ENCODE data around the gene C3. TPM values are rescaled to one million over a fixed set of nuclear protein-coding genes. Genes with fewer than 3 reads are reported as not detected.

C3 gene
- total RNA-seq, 1 experiment from 2014 or later: 7.0 TPM

DNA sequence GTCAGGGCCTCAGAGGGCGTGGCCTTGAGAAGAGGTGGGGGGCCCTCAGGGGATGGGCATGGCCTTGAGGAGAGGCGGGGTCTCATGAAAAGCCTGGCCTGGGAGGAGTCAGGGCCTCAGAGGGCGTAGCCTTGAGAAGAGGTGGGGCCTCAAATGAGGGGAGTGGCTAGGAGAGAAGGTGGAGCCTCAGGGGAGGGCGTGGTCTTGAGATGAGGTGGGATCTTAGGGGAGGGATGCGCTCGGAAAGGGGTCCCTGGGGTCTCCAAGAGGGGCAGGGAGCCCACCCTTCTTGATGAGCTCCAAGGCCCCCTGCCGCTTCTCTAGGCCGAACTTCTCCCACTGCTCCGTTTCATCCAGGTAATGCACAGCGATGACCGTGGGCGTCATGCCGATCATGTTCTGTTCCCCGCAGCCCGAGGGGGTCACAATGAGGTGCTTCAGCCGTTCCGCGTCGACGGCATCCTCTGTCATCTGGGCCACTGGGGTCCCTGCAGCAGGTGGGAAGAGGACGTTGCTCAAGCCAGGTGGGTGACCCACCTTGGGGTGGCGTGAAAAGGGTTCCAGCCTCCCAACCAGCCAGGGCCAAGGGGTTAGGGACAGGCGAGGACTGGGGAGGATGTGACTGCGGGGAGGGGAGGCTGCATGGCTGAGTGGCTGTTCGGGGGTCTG, 26.2 kb downstream of the C3 start:
- Histone ChIP-seq H3K36me3 (ENCODE audit: control insufficient read depth in 1 of 2, insufficient read depth in 2 of 2, low read length in 2 of 2) (no peaks in the 10 kb centered on the region), H3K79me2 (ENCODE audit: insufficient read depth, low read length) (no peaks in the 10 kb centered on the region), H3K9me2 (ENCODE audit: insufficient read depth) (no peaks in the 10 kb centered on the region), H3K9me3 (ENCODE audit: control insufficient read depth in 1 of 2, insufficient read depth in 1 of 2, low read depth in 1 of 2, low read length in 2 of 2) (no peaks in the 10 kb centered on the region), H3K4me1 (ENCODE audit: control insufficient read depth in 1 of 2, insufficient read depth in 2 of 2, low read length in 2 of 2) (peaks cover 5 to 14% of the 10 kb centered on the region in 2 experiments), H3K27me3 (ENCODE audit: insufficient read depth, low read length) (no peaks in the 10 kb centered on the region), H3K4me3 (replicated peaks in 1 of 2; ENCODE audit: low read depth in 1 of 2, low read length in 2 of 2) (no peak overlapping the region), H4K20me1 (ENCODE audit: insufficient read depth) (no peaks in the 10 kb centered on the region), H3K27ac (ENCODE audit: low read depth, low read length) (no peak overlapping the region), H2AFZ (ENCODE audit: low read depth, low read length, poor library complexity, severe bottlenecking) (no peak overlapping the region), H3K9ac (ENCODE audit: low read length) (no peak overlapping the region), H3K4me2 (ENCODE audit: low read length) (no peak overlapping the region)
- RAD21 ChIA-PET (ENCODE audit: low non-redundant PET in 1 of 2, low total read pairs in 2 of 2, uncharacterized antibody in 2 of 2, unreplicated experiment in 2 of 2): no interaction called here
- DNase-seq (ENCODE audit: low read depth, low spot score) (peak; percentile 38), ATAC-seq (peak; percentile 78)
- CTCF ChIA-PET: no interaction called here
- POLR2A ChIA-PET: no interaction called here
- intact Hi-C loops (cut with micrococcal nuclease): no loop called here
- no TSS peak for BruUV-seq (replicated peaks)
- TF ChIP-seq POLR2AphosphoS5 (IDR thresholded peaks at IDR 0.05; ENCODE audit: low read depth, low read length) (no peak), SRF (IDR thresholded peaks at IDR 0.05; ENCODE audit: low read depth) (no peak), CBX3 (IDR thresholded peaks at IDR 0.05; ENCODE audit: low read depth) (no peak), TCF7L2 (IDR thresholded peaks at IDR 0.05; ENCODE audit: borderline replicate concordance, extremely low read depth, insufficient read depth, insufficient read length) (no peak), YY1 (IDR thresholded peaks at IDR 0.05; ENCODE audit: extremely low read depth, insufficient replicate concordance, low read depth, low read length) (no peak), POLR2A (IDR thresholded peaks at IDR 0.05; ENCODE audit: borderline replicate concordance, extremely low read depth, insufficient read depth, insufficient read length) (no peak), ZNF274 (IDR thresholded peaks at IDR 0.05; ENCODE audit: low read depth, low read length) (no peak), EZH2phosphoT487 (IDR thresholded peaks at IDR 0.05; ENCODE audit: borderline replicate concordance) (no peak), JUND (IDR thresholded peaks at IDR 0.05) (no peak), EZH2 (IDR thresholded peaks at IDR 0.05) (no peak), RAD21 (IDR thresholded peaks at IDR 0.05; ENCODE audit: low read depth) (no peak), CEBPB (IDR thresholded peaks at IDR 0.05; ENCODE audit: low read depth) (no peak), ZFX (IDR thresholded peaks at IDR 0.05) (no peak), ELF1 (IDR thresholded peaks at IDR 0.05; ENCODE audit: borderline replicate concordance, low read depth) (no peak), SIN3A (IDR thresholded peaks at IDR 0.05; ENCODE audit: low read depth) (no peak)
- TF ChIP-seq, protein P1, sequence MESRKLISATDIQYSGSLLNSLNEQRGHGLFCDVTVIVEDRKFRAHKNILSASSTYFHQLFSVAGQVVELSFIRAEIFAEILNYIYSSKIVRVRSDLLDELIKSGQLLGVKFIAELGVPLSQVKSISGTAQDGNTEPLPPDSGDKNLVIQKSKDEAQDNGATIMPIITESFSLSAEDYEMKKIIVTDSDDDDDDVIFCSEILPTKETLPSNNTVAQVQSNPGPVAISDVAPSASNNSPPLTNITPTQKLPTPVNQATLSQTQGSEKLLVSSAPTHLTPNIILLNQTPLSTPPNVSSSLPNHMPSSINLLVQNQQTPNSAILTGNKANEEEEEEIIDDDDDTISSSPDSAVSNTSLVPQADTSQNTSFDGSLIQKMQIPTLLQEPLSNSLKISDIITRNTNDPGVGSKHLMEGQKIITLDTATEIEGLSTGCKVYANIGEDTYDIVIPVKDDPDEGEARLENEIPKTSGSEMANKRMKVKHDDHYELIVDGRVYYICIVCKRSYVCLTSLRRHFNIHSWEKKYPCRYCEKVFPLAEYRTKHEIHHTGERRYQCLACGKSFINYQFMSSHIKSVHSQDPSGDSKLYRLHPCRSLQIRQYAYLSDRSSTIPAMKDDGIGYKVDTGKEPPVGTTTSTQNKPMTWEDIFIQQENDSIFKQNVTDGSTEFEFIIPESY (IDR thresholded peaks at IDR 0.05; ENCODE audit: extremely low read depth, insufficient replicate concordance, low read length): no peak
- TF ChIP-seq, protein P2, sequence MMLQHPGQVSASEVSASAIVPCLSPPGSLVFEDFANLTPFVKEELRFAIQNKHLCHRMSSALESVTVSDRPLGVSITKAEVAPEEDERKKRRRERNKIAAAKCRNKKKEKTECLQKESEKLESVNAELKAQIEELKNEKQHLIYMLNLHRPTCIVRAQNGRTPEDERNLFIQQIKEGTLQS (IDR thresholded peaks at IDR 0.05): no peak
- TF ChIP-seq, protein P3, sequence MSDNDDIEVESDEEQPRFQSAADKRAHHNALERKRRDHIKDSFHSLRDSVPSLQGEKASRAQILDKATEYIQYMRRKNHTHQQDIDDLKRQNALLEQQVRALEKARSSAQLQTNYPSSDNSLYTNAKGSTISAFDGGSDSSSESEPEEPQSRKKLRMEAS (IDR thresholded peaks at IDR 0.05): no peak
- TF ChIP-seq, protein P4, sequence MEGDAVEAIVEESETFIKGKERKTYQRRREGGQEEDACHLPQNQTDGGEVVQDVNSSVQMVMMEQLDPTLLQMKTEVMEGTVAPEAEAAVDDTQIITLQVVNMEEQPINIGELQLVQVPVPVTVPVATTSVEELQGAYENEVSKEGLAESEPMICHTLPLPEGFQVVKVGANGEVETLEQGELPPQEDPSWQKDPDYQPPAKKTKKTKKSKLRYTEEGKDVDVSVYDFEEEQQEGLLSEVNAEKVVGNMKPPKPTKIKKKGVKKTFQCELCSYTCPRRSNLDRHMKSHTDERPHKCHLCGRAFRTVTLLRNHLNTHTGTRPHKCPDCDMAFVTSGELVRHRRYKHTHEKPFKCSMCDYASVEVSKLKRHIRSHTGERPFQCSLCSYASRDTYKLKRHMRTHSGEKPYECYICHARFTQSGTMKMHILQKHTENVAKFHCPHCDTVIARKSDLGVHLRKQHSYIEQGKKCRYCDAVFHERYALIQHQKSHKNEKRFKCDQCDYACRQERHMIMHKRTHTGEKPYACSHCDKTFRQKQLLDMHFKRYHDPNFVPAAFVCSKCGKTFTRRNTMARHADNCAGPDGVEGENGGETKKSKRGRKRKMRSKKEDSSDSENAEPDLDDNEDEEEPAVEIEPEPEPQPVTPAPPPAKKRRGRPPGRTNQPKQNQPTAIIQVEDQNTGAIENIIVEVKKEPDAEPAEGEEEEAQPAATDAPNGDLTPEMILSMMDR (IDR thresholded peaks at IDR 0.05 in 2 of 3, conservative IDR thresholded peaks at IDR 0.05 in 1 of 3; ENCODE audit: borderline replicate concordance in 1 of 3, insufficient read depth in 1 of 3, low read depth in 2 of 3, low read length in 2 of 3): no peak
